ENCODE data around the gene DDX52.
A peak's percentile ranks its signal among the peaks of the same experiment; 100 is the strongest.
"Not testable (repeated sequence)": the region's sequence is repeated elsewhere in the genome, so short reads cannot be mapped to it uniquely, and the experiment has no call there.

The DDX52 gene

DNA sequence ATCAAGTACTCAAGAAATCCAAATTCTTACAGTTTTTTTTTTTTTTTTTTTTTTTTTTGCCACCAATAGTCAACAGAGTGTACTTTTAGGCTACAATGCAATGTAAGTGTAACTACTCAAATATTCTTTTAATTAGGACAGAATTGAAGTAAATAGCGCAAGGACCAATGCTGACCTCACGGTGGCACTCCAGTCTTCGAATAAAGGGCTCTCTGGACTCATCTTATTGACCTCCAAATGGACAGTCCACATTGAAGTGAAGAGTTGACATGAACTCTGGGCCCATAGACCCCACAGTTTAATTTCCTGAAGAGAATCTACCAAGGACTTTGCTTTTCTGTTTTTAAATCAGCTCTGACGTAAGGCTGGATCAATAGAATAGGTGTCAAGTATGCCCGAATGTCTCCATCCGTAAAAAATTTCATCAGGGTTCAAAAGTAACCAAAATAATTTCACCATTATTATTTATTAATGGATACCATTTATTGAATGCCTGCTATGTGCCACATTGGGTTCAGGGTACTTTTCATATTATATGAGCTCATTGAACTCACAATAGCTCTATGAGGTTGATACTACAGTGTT is 7.3 kb upstream of the DDX52 start:
- peak; percentile 38 to 63 for DNase-seq

DNA sequence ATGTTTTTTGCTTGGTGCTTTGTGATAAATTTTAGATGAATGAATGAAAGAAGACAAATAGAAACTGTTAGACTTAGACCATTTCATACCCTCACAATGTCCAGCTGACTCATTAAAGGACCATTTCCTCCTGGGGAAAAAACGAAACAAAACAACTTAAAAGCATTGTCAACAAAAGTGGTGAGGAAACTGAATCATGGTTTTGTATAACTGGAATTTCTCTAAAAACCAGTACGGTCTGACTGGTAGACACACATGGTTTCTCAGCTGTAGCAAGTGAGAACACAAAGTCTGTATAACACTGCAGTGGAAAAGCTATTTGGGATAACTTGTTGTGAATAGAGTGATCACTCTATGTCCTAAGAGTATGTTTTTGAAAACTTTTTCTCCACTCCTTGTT is 5.3 kb upstream of the DDX52 start:
- no peak for DNase-seq

DNA sequence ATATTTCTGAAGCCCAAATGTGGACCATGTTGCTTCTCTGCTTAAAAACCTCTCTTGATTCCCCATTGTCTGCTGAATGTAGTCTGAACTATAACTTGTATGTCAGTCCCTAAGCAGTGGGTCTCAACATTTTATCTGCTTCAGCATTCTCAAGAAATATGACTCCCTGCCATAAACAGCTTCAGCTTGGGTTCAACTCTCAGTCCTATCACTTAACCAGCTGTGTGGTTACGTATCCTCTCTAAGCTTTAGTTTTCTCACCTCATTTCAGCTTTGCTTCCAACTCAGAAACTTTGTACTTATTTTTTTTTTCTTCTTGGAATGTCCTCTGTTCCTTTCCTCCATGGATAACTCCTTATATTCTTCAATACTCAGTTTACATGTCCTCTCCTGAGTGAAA is 4.6 kb upstream of the DDX52 start:
- DNase-seq: no peak

DNA sequence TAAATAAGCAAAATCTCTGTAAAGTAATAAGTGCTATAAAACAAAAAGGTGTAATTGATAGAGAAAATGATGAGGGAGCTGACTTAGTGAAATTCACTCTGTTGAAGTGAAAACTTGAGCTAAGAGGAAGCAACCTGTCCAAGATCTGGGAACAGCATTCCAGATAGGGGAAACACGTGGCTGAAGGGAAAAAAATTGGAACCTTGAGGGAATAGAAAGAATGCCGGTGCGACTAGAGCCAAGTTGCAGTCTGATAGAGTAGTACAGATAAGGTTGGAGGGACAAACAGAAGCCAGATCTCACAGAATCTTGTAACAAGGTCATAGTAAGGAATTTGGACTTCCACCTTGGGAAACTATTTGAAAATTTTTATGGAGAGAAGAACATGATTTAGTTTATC is 623 bp upstream of the DDX52 start:
- no peak for DNase-seq

DNA sequence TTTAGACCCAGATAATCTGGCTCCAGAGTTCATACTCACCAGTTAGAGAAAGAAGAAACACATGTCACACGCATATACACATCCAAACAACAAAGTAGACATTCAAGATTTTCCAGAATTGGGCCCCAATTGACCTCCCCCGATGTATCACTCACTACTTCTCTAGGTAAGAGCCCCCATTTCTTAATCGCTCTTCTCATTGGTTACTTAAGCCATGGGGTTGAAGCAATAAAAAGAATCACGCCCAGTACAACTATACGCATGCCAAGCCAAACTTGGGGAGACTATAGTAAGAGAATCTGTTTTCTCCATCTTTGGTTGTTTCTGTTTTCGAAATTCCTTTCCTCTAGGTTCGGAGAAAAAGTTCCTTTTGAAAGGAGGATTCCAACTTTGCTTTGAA is 565 bp downstream of the DDX52 start:
- DNase-seq: no peak

DNA sequence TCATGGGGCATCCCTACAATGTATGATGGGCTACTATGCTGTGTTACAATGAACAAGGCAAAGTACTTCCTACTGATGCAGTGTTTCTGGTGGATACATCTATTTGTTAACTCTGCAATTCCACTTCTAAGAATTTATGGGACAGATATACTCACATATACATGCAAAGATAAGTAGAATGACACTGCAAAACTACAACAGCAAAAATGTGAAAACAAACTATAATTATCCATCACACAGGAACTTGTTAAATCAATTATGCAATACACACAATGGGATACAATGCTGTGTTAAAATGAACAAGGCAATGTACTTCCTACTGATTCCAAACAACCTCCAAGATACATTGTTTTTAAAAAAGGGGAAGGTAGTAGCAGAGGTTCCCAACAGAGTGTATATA is 3.2 kb downstream of the DDX52 start:
- DNase-seq: no peak

DNA sequence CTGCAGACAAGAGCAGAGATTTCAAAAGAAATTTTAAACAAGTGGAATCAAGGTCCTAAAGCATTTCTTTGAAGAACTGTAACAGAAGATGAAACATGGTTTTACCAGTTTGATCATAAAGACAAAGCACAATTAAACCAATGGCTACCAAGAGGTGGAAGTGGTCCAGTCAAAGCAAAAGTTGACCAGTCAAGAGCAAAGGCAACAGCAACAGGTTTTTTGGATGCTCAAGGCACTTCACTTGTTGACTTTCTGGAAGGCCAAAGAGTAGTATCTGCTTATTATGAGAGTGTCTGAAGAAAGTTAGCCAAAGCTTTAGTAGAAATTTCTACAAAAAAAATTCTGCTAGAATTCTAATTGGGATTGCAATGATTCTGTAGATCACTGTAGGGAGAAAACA is 5.3 kb downstream of the DDX52 start:
- DNase-seq: no peak

DNA sequence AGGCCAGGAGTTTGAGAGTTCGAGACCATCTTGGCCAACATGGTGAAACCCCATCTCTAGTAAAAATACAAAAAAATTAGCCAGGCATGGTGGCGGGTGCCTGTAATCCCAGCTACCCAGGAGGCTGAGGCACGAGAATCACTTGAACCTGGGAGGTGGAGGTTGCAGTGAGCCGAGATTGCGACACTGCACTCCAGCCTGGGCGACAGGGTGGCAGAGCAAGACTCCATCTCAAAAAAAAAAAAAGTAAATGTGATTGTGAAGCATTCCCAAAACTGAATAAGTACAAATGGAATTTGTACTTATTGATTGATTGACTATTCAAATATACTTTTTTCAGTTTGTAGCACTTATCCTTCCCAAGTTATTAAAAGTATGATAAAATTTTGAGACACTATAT is 26.8 kb downstream of the DDX52 start:
- not testable (repeated sequence) for DNase-seq

DNA sequence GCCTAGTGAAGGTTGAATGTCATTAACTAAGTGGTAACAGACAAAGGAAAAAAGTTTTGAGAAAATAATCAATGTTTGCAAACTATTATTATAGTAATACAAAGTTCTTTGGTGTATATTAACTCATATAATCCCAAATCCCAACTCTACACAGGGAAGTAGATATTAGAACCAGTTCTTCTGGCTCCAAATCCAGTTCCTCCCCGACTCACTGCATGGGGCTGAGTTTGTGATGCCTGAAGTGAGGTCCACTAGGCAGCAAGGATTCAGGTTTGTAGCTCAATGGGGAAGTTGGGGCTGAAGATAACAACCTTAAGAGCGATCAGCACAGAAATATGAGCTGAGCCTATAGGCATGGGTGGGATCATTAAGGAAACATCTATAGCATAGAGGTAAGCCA is 28.4 kb downstream of the DDX52 start:
- DNase-seq: no peak

DNA sequence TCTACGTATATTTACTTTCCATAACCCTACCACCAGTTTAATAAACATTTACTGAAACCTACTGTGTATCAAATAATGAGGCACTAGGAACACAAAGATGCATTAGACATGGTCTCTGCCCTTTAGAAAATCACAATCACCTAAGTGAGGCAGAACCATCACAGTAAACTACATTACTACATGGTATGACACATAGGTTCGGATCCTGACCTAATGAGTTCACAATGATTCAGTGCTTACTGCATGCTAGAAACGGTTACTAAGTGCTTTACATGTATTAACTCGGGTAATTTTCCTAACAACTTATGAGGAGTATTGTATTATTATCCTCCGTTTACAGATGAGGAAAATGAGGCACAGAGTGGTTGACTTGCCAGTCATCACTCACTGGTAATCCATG is 28.9 kb downstream of the DDX52 start:
- DNase-seq: no peak

DNA sequence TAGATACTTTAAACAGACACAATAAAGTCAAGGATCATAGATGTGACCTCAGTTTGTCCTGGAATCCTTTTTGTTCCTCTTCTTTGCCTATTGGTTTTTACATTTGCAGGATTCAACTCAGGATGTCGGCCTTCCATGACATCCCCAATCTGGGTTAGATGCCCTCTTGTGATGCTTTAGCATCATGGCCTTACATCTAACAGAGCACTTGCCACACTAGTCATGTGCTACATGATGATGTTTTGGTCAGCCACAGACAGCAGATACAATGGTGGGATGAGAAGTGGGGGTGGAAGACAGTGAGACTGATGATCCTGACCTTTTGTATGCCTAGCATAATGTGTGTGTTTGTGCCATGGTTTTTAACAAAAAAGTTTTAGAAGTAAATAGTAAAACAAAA is 32.3 kb downstream of the DDX52 start:
- no peak for DNase-seq

DNA sequence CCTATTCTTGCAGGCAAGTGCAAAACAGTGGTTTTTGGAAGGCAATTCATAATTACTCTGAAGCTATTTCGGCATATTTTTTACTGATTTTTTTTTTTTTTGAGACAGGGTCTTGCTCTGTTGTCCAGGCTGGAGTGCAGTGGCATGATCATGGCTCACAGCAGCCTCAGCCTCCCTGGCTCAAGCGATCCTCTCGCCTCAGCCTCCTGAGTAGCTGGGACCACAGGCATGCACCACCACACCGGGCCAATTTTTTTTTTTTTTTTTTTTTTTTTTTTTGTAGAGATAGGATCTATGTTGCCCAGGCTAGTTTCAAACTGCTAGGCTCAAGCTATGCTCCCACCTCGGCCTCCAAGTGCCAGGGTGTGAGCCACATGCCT is 33.2 kb downstream of the DDX52 start:
- DNase-seq: not testable (repeated sequence)

DNA sequence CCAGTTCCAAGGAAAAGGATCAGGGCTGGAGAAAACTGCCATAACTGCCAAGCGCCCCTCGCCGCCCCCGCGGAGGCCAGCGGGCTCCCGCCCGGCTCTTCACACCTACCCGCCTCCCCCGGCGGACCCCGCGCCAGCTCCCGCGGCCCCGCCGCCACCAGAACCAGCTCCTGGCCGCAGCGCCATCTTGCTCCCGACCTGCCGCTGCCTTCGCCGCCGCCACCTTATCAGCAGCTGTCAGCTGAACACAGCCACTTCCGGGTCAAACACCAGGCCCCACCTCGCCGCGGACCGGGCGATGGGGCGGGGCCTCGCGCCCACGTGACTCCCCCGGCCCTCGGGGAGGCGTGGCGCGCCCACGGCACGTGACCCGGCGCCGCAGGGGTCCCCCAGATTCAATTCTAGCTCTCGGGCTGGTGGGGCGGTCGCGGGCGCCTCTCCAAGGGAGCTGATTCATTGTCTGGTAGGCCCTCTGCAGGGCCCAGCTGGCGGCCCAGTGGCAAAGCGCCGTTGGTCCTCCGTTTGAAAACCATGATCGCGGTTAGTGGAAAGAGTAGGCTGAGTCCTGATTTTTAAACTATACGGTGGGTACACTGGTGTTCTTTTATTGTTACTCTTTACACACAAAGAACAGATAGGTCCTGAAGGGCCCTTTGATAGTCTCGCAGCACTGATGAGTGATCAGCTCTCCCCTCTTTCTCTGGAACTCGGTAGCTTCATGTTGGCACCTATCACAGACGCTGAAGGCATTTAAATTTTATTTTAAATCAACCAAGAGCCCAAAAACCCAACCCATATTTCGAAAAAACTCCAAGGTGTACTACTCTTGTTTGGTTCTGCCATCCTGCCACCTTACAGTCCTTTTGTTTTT is 33.8 kb downstream of the DDX52 start, which contains the start of gene SYNRG:
Gene SYNRG, minus strand, starts transcription at position 249 of the 871 bp plus-strand sequence. Its CDS starts 63 bp downstream, at position 186.
- DNase-seq: peak; percentile 92 to 95

DNA sequence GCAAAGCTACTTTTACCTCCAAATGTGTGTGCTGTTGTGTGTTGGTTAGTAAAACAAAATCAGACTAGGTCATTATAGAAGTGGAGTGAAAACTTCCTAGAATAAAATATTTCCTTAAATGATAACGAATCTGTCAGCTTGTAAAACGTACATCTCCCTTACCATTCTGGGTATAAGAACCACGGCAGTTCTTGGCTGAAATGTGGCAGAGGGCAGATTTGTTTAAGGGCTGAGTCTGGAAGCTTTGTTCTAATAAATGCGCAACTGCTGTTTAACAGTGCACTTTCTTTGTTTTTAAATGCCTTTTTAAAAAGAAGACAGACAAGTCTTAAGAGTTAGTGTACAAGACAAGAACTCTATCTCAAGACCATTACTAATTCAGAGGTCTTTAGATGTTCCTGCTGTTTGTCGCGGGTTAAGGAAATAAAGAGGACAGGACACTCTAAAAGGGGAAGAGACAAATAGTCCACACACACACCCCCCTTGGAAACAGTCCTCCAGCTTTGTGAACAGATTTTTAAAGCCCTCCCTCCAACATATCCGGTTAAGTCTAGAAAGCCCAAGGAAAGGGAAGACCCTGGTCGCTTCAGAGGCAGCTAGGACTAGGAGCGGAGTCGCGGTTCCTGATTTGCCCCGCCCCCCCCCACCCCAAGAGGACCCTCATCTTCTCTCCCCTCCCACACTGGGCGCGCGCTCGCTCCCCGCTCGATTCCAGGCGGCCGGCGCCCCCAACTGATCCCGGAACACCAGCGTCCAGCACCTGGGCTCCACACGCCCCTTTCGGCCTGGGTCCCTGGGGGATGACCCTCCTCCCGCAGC is 34.7 kb downstream of the DDX52 start:
- DNase-seq: peak; percentile 57 to 59

DNA sequence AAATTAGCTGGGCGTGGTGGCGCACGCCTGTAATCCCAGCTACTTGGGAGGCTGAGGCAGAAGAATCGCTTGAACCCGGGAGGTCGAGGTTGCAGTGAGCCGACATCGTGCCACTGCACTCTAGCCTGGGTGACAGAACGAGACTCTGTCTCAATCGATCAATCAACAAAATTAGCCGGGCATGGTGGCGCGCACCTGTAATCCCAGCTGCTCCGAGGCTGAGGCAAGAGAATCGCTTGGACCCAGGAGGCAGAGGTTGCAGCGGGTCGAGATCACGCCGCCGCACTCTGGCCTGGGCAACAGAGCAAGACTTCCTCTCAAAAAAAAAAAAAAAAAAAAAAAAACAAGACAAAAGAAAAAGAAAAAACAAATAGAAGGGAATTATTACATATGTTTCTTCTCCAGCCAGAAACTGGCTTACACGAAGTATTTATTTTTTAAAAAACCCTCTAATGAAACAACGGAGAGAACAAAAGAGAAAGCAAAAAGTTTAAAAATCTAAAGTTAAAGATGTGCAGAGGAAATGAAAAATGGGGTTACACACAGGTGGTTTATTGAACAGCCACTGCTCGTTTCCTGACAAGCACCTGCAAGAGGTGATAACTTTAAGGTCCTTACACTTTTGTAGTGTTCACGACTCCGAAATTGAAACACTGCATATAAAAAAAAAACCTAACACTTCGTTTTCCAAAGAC is 35.5 kb downstream of the DDX52 start:
- no peak for DNase-seq

DNA sequence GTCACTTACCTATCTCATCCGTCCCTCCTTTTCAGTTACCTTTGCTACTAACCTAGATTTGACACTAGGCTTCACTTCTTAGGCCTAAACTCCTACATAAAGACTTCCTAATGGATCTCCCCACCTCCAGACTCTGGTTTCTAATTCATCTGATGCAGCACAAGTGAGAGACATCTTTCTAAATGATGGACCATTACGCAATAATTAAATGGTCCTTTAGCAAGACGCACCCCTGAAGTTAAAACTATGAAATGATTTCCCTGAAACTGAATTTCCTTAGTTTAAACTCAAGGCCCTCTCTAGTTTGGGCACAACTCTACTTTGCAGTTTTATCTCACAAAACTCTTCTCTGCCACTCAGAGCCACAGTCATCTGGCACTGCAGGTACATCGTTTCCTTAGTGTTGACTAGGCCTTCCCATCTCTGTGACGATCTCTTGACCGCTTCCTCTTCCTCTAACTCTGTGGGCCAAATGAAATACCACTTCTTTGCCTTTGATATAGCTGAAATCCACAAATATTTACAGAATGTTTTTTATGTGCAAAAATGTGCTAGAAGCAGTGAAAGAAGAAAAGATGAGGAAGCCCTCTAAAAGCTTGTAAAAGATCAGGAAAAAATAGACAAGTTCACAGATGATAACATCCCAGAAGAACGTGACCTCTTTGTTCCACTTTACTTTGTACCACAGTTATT is 37.3 kb downstream of the DDX52 start:
- DNase-seq: peak; percentile 64 to 76

DNA sequence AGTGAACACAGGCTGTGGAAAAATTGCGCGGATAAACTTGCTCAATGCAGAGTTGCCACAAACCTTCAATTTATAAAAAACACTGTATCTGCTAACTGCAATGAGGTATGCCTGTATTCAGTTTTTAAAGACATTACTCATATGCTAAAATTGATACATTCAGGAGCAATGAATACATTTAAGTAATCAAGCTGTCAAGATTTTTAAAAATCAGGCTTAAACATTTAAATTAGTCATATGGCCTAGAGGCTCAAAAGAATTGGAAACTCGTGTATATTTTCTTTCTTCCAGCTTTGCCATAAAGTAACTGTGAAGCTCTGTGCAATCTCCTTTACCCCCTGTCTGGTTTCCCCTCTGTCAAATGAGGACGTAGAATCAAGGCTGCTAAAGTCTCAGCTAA is 38.2 kb downstream of the DDX52 start:
- no peak for DNase-seq

DNA sequence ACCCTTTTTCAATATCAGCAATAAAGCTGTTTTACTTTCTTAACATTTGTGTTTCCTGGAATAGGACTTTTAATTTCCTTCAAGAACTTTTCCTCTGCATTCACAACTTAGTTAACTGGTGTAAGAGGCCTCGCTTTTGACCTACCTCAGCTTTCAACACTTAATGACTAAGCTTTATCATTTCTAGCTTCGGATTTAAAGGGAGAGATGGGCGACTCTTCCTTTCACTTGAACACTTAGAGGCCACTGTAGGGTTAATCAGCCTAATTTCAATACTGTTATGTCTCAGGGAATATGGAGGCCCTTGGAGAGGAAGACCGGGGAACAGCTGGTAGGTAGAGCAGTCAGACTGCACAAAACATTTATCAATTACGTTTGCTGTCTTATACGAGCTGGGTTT is 38.7 kb downstream of the DDX52 start:
- no peak for DNase-seq

DNA sequence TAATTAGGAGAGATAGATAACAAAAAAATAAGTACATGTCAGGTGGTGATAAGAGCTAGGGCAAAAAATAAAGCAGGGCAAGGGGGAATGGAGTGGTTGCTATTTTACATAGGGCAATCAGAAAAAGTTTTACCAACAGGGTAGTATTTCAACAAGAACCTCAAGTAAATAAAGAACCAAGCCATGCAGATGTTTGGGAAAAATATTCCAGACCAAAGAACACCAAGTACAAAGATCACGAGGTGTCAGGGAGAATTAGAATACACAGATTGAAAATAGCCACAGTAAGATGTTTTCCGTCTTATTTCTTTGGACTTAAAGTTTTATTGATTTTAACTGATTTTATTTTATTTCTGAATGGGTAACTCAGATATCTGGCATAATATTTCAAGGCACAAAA is 45.1 kb downstream of the DDX52 start:
- no peak for DNase-seq

DNA sequence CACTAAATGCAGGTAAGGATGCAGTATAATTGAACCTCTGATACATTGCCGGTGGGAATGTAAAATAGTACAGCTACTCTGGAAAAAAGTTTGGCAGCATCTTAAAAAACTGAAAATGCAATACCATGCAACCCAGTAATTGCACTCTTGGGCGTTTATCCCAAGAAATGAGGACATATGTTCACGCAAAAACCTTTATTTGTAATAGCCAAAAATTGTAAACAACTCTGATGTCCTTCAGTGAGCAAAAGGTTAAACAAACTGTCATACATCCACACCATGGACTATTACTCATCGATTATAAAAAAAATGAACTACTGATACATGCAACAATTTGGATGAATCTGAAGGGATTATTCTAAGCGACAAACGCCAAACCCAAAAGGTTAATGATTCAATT is 51.0 kb downstream of the DDX52 start:
- DNase-seq: no peak

DNA sequence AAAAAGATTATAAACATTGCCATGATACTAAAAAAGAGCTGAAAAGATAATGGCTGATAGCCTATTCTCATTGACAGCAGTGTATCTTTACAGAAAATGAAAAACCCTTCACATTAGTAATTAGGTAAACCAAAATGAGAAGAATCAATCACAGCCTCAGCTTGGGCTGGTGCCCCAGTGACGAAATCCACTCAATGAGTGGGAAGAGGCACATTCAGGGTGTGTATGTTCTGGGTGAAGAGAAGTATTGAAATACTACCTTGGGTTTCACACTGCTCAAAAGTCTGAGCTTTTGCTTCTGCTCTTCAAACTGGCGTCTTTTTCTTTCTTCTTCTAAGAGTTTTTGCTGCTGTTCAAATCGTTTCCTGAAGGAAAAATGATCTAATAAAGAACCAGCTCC is 58.2 kb downstream of the DDX52 start:
- no peak for DNase-seq

DNA sequence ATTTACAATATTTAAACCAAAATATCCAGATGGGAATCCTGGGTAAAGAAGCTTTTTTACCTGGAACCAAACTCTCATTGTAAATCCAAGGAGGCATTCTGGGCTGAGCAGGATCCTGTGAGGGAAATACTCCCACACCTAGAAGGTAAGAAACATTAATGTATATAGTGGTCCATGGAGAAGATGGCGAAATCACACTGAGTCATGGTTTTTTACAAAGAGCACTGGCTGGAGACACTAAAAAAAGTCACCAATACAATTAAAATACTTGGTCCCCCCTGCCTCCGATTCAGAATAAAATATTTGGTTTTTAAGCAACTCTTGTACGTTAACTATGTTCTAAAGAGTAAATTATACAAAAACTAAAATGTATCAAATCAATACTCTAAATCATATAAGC is 67.0 kb downstream of the DDX52 start:
- no peak for DNase-seq

DNA sequence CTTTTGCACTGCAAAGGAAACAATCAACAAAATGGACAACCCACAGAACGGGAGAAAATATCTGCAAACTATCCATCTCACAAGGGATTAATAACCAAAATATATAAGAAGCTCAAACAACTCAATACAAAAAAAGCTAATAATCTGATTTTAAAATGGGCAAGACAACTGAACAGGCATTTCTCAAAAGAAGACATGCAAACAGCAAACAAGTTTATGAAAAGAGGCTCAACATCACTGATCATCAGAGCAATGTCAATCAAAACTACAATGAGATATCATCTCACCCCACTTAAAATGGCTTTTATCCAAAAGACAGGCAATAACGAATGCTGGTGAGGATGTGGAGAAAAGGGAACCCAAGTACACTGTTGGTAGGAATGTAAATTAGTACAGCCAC is 68.8 kb downstream of the DDX52 start:
- no peak for DNase-seq

Data from AML-193 (cell line).